ENCODE measurements around the gene ARMH4. TPM values are rescaled to one million over a fixed set of nuclear protein-coding genes. Genes with fewer than 3 reads are reported as not detected.

The ARMH4 gene
- total RNA-seq, 4 donors from 2014 or later: 2.8 to 4.7 (median 3.7) TPM

- Histone ChIP-seq H3K36me3 (no peaks in the 10 kb centered on the region), H3K9me3 (no peaks in the 10 kb centered on the region), H3K4me3 (no peak overlapping the region), H3K4me1 (no peaks in the 10 kb centered on the region), H3K27me3 (no peaks in the 10 kb centered on the region), H3K27ac (no peak overlapping the region)
- no peak for DNase-seq (ENCODE audit: low spot score in 2 of 2)
- TF ChIP-seq CTCF (IDR thresholded peaks at IDR 0.05) (no peak), POLR2A (IDR thresholded peaks at IDR 0.05) (no peak), EP300 (IDR thresholded peaks at IDR 0.05) (no peak), POLR2AphosphoS5 (IDR thresholded peaks at IDR 0.05) (no peak)
Measured at GRCh38 chr14:58055497-58056010, 96.5 kb downstream of the ARMH4 start.

GRCh38 chr14:58054100-58054499 is 97.9 kb downstream of the ARMH4 start:
- H3K36me3 ChIP-seq: no peaks in the 10 kb centered on the region
- H3K27me3 ChIP-seq: no peaks in the 10 kb centered on the region
- no peaks in the 10 kb centered on the region for H3K4me1 ChIP-seq
- H3K9me3 ChIP-seq: no peaks in the 10 kb centered on the region
- H3K27ac ChIP-seq: no peak overlapping the region
- TF ChIP-seq EP300 (IDR thresholded peaks at IDR 0.05) (no peak), CTCF (IDR thresholded peaks at IDR 0.05) (no peak), POLR2AphosphoS5 (IDR thresholded peaks at IDR 0.05) (no peak), POLR2A (IDR thresholded peaks at IDR 0.05) (no peak)
- WGBS: 74% methylated on average over 3 of the region's 3 CpGs
- no peak overlapping the region for H3K4me3 ChIP-seq
- DNase-seq (ENCODE audit: low spot score in 2 of 2): no peak

- 74% methylated on average over 5 of the region's 5 CpGs for WGBS
- Histone ChIP-seq H3K4me1 (no peaks in the 10 kb centered on the region), H3K9me3 (no peaks in the 10 kb centered on the region), H3K27ac (no peak overlapping the region), H3K36me3 (no peaks in the 10 kb centered on the region), H3K27me3 (no peaks in the 10 kb centered on the region), H3K4me3 (no peak overlapping the region)
- TF ChIP-seq POLR2AphosphoS5 (IDR thresholded peaks at IDR 0.05) (no peak), POLR2A (IDR thresholded peaks at IDR 0.05) (no peak), EP300 (IDR thresholded peaks at IDR 0.05) (no peak), CTCF (IDR thresholded peaks at IDR 0.05) (no peak)
- DNase-seq (ENCODE audit: low spot score in 2 of 2): no peak
Measured at GRCh38 chr14:58048219-58048618, 103.8 kb downstream of the ARMH4 start.

- no peaks in the 10 kb centered on the region for H3K36me3 ChIP-seq
- H3K9me3 ChIP-seq: no peaks in the 10 kb centered on the region
- no peaks in the 10 kb centered on the region for H3K27me3 ChIP-seq
- TF ChIP-seq CTCF (IDR thresholded peaks at IDR 0.05): no peak
- H3K27ac ChIP-seq: no peak overlapping the region
- DNase-seq (ENCODE audit: low spot score in 2 of 2): no peak
- no peak overlapping the region for H3K4me3 ChIP-seq
- H3K4me1 ChIP-seq: no peaks in the 10 kb centered on the region
Measured at GRCh38 chr14:58027904-58028303, 124.1 kb downstream of the ARMH4 start.

- no peak for TF ChIP-seq POLR2AphosphoS5 (IDR thresholded peaks at IDR 0.05)
- TF ChIP-seq EP300 (IDR thresholded peaks at IDR 0.05): no peak
- TF ChIP-seq POLR2A (IDR thresholded peaks at IDR 0.05): no peak
- TF ChIP-seq CTCF (IDR thresholded peaks at IDR 0.05): no peak
- H3K36me3 ChIP-seq: no peaks in the 10 kb centered on the region
- no peak overlapping the region for H3K4me3 ChIP-seq
- H3K27ac ChIP-seq: no peak overlapping the region
- H3K27me3 ChIP-seq: no peaks in the 10 kb centered on the region
- no peak for DNase-seq (ENCODE audit: low spot score in 2 of 2)
- no peaks in the 10 kb centered on the region for H3K4me1 ChIP-seq
- WGBS: 88% methylated on average over 1 of the region's 1 CpG
- H3K9me3 ChIP-seq: no peaks in the 10 kb centered on the region
Measured at GRCh38 chr14:58026967-58027366, 125.0 kb downstream of the ARMH4 start.

Data from suprapubic skin (tissue), 4 donors.